Putamen (tissue), 1 donor: ENCODE measurements around the gene AMDHD2.
"Not testable (repeated sequence)": the region's sequence is repeated elsewhere in the genome, so short reads cannot be mapped to it uniquely, and the experiment has no call there.

ENCODE experiments used
- DNase-seq: peaks from one replicate; pipeline ENCODE4 v3.0.0-alpha.2; 2016; ENCODE audit warnings: low spot score

AMDHD2 gene

DNA sequence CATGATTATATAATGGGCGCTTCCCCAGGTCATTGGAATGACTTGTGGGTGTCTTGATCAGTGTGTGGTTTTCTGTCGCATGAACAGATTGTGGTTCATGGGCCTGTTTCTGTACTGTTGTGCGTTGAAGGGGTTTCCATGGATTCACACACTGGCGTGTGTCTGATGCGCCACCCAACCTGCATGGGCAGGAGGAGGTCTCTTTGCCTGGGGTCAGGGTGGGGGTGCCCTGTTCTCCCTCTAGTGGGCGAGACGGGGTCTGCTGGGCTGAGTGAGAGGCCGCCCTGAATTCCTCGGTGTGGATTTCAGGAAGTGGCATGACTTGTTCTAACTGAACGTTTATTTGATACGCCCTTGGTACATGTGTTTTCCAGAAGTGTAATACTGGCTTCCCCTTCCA lies 60.0 kb downstream of the AMDHD2 start:
- DNase-seq = not testable (repeated sequence)

- DNase-seq = not testable (repeated sequence)
Observed at GRCh38 chr16:2580818-2581217, 60.6 kb downstream of the AMDHD2 start.
